ENCODE results near the gene PCDH15.

DNA sequence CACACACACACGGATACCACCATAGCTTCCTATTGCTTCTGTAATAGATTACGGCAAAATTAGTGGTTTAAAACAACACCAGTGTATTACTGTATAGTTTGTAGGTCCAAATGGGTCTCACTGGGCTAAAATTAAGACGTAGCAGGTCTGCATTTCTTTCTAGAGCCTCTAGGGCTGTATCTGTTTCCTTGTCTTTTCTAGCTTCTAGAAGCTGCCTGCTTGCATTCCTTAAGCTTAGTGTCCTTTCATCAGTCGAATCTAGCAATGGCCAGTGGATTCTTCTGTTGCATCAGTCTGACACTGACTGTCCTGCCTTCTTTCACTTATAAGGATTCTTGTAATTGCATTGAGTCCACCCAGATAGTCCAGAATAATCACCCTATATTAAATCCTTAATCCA is 882.3 kb downstream of the PCDH15 start:
- TF ChIP-seq CTCF (IDR thresholded peaks at IDR 0.05; ENCODE audit: borderline replicate concordance, extremely low read depth, low read length, poor library complexity, severe bottlenecking) (no peak), EZH2 (IDR thresholded peaks at IDR 0.05; ENCODE audit: borderline replicate concordance, low read depth, low read length, severe bottlenecking) (no peak)

Data from DND-41 (cell line).